GM12801 (cell line): ENCODE results near the gene TARM1.

Experiments used
- CTCF ChIP-seq: IDR thresholded peaks from one replicate; pipeline ENCODE4 v1.5.1; 2011; ENCODE audit warnings: control low read depth; ENCODE audit not compliant: insufficient read length; ENCODE audit errors: extremely low read depth

TARM1 gene

GRCh38 chr19:54021932-54022331, 59.2 kb downstream of the TARM1 start:
- TF ChIP-seq CTCF: no peak

GRCh38 chr19:54021363-54021762, 59.8 kb downstream of the TARM1 start:
- no peak for TF ChIP-seq CTCF
